T-helper 1 cell treated with Interleukin-12 subunit alpha and Interleukin-12 subunit beta and Interleukin-4 antibody, amounts not matched to agents 30 ng/mL and 1 ng/mL, for 36 hours (primary cell): ENCODE results near the gene XPOT. TPM values are rescaled to one million over a fixed set of nuclear protein-coding genes. Genes with fewer than 3 reads are reported as not detected.
"Not testable (repeated sequence)": the region's sequence is repeated elsewhere in the genome, so short reads cannot be mapped to it uniquely, and the experiment has no call there.

Experiments
- intact Hi-C: fragments of 100-400 bp; cut with micrococcal nuclease; formaldehyde crosslinking; loops from one replicate; pipeline ENCODE4 v1.15.1; 2024
- total RNA-seq: library from RNA; stranded (reverse); gene quantifications from 2 replicates; pipeline ENCODE4 v1.2.3, GENCODE V29; 2022

XPOT gene
- total RNA-seq = 117 and 123 TPM in 2 replicates

DNA sequence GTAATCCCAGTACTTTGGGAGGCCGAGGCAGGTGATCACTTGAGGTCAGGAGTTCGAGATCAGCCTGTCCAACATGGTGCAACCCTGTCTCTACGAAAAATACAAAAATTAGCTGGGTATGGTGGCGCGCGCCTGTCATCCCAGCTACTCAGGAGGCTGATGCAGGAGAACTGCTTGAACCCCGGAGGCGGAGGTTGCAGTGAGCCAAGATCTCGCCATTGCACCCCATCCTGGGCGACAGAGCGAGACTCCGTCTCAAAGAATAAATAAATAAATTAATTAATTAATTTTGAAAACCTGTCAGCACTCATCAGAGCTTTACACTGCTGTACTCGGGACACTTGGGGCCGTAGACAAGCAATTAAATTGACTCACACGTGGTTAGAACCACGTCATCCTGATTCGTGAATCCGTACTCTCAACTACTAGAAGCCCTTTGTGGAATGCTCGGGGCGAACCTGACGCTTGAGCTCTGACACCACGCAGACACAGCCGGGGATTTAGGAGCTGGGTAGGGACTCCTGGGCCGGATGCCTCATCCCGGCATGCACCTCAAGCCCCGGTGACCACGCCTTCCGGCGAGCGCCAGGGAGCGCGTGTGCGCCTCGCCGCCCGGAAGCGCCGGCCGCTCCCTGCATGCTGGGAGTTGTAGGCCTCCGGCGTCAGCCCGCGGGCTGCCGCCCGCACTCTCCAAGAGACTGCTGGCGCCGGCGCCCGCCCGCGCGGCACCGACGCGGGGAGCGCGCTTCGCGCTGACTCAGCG, at the start of gene XPOT:
Gene XPOT, plus strand, starts transcription at position 686 of the 763 bp plus-strand sequence. CDS start 5,644 bp downstream, outside the sequence.
- intact Hi-C loops = loop anchor here (1.0 to 5.0 kb wide), 12 partner anchors 12 to 1765 kb away; partner anchors contain the start of genes GNS, KICS2, LLPH and RXYLT1

GRCh38 chr12:64356209-64356608, 48.0 kb upstream of the XPOT start:
- intact Hi-C loops = not testable (repeated sequence)

DNA sequence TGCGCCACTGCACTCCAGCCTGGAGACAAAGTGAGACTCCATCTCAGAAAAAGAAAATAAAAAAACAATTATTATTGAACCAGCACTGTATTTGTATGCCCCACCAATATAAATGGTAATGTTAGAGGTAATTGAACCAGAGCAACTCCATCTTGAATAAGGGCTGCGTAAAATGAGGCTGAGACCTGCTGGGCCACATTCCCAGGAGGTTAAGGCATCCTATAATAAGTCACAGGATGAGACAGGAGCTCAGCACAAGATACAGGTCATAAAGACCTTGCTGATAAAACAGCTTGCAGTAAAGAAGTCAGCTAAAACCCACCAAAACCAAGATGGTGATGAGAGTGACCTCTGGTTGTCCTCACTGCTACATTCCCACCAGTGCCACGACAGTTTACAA, 43.0 kb upstream of the XPOT start:
- intact Hi-C loops = not testable (repeated sequence)

- intact Hi-C loops = no loop called here
Measured at GRCh38 chr12:64362721-64363305, 41.4 kb upstream of the XPOT start.

DNA sequence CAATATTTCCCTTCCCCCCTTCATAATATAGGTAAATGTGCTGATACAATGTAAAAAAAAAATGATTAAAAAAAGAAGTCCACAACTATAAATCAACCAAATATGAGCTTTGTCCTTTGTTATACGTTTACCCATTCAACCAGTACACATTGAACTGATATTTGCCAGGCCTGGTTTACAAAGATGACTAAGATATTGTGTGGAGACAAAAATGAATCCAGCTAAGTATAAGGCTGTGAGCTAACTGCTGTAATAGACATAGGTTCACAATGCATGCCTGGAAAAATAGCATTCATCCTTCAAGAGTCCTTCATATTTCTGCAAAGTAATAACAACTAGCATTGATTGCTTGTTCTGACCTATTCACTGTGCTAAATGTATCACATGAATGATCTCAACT, 20.5 kb upstream of the XPOT start:
- intact Hi-C loops = loop anchor here (5.0 kb wide), 1 partner anchor 71 kb away; no protein-coding TSS in a partner anchor

DNA sequence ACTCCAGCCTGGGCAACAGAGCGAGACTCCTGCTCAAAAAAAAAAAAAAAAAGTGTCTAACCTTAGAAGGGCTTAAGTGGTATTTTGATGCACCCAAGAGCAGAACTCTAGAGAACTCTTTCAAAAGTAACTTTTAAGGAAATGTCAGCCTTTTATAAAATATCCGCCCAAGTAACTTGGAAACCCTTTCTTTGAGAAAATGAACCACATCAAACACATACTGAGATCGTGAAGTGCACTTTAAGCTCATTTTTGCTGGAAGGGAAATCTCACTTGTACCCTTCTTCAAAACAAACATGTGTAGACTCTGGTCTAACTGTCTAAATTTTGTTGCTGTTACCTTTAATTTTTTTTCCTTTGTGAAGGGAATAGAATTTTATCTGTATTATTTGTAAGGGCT, 19.2 kb upstream of the XPOT start:
- intact Hi-C loops = loop anchor here (1.0 kb wide), 1 partner anchor 19 kb away; the partner anchor contains the start of gene XPOT

GRCh38 chr12:64385468-64385867, 18.7 kb upstream of the XPOT start:
- intact Hi-C loops = loop anchor here (1.0 kb wide), 1 partner anchor 19 kb away; the partner anchor contains the start of gene XPOT

DNA sequence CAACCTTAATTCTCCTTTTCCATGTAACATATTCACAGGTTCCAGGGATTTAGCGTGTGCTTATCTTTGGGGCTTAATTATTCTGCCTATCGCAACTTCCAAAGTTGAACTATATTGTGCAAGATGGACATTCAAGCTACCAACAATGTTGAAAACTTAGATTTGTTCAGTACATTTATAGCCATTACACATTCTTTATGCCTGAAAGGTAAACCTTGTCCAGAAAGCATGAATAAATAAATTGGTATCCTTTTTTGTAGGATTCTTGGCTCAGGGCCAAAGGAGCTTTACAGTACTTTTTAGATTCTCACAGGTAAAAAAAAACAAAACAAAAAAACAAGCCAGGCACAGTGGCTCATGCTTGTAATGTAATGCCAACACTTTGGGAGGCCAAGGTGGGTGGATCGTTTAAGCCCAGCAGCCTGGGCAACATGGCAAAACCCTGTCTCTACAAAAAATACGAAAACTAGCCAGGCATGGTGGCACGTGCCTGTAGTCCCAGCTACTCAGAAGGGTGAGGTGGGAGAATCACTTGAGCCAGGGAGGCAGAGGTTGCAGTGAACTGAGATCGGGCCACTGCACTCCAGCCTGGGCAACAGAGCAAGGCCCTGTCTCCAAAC, 16.9 kb upstream of the XPOT start:
- intact Hi-C loops = no loop called here

GRCh38 chr12:64389154-64389553, 15.0 kb upstream of the XPOT start:
- intact Hi-C loops = no loop called here

DNA sequence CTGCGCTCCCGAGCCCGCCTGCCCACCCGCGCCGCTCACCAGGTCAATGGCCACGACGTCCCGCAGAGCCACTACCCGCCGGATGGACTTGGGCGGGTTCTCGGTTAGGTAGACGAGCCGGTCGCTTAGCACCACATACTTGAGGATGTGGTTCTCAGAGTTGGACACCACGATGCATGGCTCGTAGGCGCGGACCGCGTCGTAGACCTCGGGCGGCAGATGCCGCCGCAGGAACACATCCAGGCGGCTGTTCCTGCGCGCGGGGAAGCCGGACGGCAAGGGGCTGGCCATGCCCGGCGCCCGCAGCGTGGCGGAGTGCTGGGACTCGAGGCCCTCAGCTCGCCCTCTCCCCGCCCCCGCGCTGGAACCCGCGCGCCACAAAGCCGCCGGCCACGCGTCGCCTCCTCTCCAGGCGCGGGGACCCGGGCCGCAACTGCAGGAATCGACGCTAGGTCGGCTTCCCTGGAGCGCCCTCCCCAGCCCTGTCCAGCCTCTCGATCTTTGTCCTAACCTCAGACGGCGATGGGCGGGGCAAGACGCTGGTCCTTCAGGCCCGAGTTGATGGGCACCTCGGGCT, 13.8 kb upstream of the XPOT start, which contains the start of gene C12orf56:
Gene C12orf56, minus strand, starts transcription at position 484 of the 577 bp plus-strand sequence. Its CDS starts 193 bp downstream, at position 291.
- intact Hi-C loops = loop anchor here (5.0 kb wide), 1 partner anchor 723 kb away; the partner anchor contains the start of gene DPY19L2

GRCh38 chr12:64392221-64392620, 12.0 kb upstream of the XPOT start:
- intact Hi-C loops = loop anchor here (1.0 to 5.0 kb wide), 5 partner anchors 12 to 725 kb away; partner anchors contain the start of genes DPY19L2, SRGAP1 and XPOT

DNA sequence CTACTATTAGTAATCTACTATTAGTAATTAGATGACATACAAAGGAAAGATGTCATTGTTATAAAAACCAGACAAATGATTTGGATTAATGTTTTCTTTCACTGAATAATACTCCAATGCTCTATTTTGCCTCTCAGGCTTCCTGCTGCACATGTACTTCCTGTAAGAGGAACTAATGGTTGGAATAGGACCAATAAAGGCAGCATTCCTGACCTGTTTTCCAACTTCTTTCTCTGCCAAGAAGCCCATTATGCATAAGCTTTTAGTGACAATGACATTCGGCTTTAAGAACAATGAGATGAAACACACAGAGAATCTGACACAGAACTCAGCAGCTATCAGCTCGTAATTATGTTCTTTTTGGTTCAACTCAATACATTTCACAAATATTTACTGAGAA, 8.5 kb upstream of the XPOT start:
- intact Hi-C loops = no loop called here

DNA sequence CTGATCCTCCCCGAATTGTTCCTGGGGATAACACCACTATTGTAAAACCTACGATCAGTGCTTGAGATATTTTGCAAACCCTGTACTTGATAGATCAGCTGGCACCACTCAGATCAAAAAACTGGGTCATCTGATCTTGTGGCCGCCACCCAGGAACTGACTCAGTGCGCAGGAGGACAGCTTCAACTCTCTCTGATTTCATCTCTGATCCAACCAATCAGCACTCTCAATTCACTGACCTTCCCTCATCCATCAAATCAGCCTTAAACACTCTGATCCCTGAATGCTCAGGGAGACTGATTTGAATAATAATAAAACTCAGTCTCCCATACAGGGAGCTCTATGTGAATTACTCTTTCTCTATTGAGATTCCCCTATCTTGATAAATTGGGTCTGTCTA, 4.2 kb upstream of the XPOT start:
- intact Hi-C loops = loop anchor here (5.0 kb wide), 2 partner anchors 282 to 772 kb away; no protein-coding TSS in a partner anchor

DNA sequence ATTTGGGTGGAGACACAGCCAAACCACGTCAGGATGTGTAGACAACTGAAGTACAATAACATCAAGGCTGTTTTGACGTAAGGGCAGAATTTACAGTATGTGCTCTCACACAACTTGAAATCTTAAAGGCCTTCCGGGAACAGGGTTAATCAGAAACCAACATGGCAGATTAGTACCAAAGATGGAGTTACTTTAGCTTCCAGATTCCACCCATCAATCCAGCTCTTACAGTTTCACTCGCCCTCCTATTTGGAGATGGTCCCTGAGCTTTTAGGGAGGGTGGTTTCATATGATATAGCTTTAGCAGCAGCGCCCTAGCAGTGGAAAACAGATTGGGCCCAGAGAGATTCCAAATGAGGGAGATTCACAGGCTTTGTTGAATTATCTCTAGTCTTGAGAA, 2.0 kb upstream of the XPOT start:
- intact Hi-C loops = loop anchor here (5.0 kb wide), 2 partner anchors 280 to 770 kb away; no protein-coding TSS in a partner anchor

- intact Hi-C loops = loop anchor here (1.0 to 5.0 kb wide), 13 partner anchors 12 to 1898 kb away; partner anchors contain the start of genes GNS, HELB, KICS2 and LLPH
Measured at GRCh38 chr12:64404470-64405256, 471 bp downstream of the XPOT start.

DNA sequence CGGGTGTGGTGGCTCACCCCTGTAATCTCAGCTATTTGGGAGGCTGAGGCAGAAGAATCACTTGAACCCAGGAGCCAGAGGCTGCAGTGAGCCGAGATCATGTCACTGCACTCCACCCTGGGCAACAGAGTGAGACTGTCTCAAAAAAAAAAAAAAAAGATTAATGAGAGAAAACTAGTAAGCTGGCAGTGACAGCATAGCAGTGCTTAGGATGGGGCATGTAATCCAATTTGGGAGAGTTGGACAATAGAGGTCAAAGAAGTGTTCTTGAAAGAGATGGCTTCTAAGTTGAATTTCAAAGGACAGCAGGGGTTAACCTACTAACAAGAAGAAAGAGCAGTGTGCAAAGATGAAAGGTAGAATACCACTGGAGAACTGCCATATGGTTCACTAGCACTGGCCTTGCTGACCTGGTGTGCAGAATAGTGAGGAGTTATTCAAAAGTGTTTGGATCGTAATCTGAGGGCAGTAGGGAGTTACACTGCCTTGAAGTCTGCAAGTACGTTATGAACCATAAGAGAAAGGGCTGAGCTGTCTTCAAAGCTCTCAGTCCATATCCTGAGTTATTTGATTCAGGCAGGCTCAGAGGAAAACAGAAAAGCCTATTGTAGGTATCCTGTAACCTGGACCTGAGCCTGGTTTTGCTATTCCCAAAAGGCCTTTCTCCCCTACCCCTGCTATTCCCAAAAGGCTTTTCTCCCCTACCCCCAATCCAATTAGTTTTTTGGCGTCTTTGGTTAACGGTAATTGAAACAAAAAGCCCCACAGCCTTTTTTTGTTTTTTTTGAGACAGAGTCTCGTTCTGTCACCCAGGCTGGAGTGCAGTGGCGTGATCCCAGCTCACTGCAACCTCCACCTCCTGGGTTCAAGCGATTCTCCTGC, 3.4 kb downstream of the XPOT start:
- intact Hi-C loops = loop anchor here (5.0 kb wide), 1 partner anchor 1895 kb away; the partner anchor contains the start of gene HELB

- intact Hi-C loops = no loop called here
Measured at GRCh38 chr12:64411427-64411826, 7.2 kb downstream of the XPOT start.

DNA sequence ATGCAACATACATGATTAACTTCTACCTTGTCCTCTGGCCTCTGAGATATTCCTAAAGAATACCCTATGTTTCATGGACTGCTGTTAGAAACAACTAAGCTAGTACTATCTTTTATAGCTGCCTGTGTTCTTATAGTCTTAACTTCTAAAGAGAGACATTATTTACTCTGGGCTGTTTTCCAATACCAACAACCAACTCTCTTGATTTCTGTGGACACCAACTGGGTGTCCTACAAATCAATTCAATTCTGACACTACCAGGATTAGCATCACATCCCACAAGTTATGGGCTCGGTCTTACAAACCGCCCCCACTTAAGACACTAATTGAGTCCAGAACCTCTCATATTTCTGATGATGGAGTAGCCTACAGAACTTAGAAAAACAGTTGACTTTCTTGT, 8.3 kb downstream of the XPOT start:
- intact Hi-C loops = no loop called here

DNA sequence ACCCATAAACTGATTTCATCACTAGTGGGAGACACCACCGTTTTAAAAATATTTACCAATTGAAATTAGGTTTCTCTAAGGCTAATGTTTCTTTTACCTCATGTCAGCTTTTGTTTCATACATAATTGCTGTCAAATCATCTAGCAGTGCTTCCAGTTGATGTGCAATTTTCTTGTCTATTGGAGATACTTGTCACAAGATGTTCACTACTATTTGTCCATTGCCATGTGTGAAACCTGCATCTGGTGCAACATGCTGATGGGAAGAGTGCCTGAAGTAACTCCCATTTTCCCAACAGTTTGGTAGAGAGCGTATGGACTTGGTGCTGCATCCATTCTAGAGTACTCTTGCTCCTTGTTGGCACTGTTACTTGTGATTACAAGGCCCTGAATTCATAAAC, 9.7 kb downstream of the XPOT start:
- intact Hi-C loops = no loop called here
